Activated B cell treated with CpG ODN at 0.5 μM for 24 hours (primary cell): ENCODE measurements around the gene PRODH2. TPM values are rescaled to one million over a fixed set of nuclear protein-coding genes. Genes with fewer than 3 reads are reported as not detected.

Experiments used
- ATAC-seq: fragments of 200-7000 bp; cut with Tn5 transposase; one replicate; pipeline ENCODE4 v1.10.0; 2021; ENCODE audit warnings: low read depth, mild to moderate bottlenecking, moderate library complexity
- CTCF ChIA-PET: fragments of 350-600 bp; sonication (Branson Sonifier 250); formaldehyde crosslinking; loops from one replicate; lab custom pipeline; 2021; ENCODE audit warnings: antibody characterized with exemption; lab: Charles Lee
- POLR2A ChIA-PET: fragments of 350-600 bp; sonication (Branson Sonifier 250); formaldehyde crosslinking; loops from one replicate; lab custom pipeline; 2021; ENCODE audit warnings: antibody characterized with exemption; lab: Charles Lee
- DNase-seq: peaks from one replicate; pipeline ENCODE4 v3.0.0; 2022
- H3K27ac Mint-ChIP-seq: one replicate; pipeline ENCODE4 v1.8.0; 2020; ENCODE audit warnings: mixed read lengths
- H3K27me3 Mint-ChIP-seq: one replicate; pipeline ENCODE4 v1.8.0; 2021; ENCODE audit warnings: mixed read lengths
- H3K36me3 Mint-ChIP-seq: one replicate; pipeline ENCODE4 v1.8.0; 2021; ENCODE audit warnings: low read depth, mixed read lengths
- H3K4me1 Mint-ChIP-seq: one replicate; pipeline ENCODE4 v1.8.0; 2021; ENCODE audit warnings: mixed read lengths
- H3K4me3 Mint-ChIP-seq: one replicate; pipeline ENCODE4 v1.8.0; 2020; ENCODE audit warnings: mild to moderate bottlenecking, mixed read lengths
- H3K9me3 Mint-ChIP-seq: one replicate; pipeline ENCODE4 v1.8.0; 2020; ENCODE audit warnings: mixed read lengths
- intact Hi-C: fragments of 100-400 bp; cut with micrococcal nuclease; formaldehyde crosslinking; loops from one replicate; pipeline ENCODE4 v1.15.1; 2024
- total RNA-seq: library from RNA; stranded (reverse); gene quantifications from 2 replicates; pipeline ENCODE4 v1.2.3, GENCODE V29; 2022
- TF ChIP-seq, protein P1 (sequence below): fragments of 200-600 bp; IDR thresholded peaks from one replicate; pipeline ENCODE4 v1.8.0; 2022; ENCODE audit warnings: antibody characterized with exemption, mild to moderate bottlenecking

Gene PRODH2
- total RNA-seq, 1 donor from 2014 or later, result not detected

DNA sequence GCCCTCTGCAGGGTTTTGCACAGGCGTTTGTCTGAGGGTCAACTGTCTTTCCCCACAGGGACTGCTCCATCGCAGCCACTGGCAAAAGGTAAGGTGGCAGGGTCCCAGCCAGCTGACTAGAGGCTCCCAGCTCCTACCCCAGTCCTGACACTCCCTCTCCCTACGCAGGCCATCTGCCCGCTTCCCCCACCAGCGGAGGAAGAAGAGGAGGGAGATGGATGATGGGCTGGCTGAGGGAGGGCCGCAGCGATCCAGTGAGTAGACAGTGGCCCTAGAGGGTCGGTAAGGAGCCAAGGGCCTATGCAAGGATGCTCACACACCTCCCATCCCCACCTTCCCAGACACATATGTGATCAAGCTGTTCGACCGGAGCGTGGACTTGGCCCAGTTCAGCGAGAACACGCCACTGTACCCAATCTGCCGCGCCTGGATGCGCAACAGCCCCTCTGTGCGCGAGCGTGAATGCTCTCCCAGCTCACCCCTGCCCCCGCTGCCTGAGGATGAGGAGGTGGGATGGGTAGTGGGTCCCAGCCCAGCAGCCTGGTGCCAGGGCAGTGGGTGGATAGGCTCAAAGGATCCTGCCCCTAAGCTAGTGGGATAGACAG is 59.8 kb downstream of the PRODH2 start:
- no peak overlapping the region for H3K27ac Mint-ChIP-seq
- H3K27me3 Mint-ChIP-seq, result peaks cover 15% of the 10 kb centered on the region
- H3K36me3 Mint-ChIP-seq, result peaks cover 34% of the 10 kb centered on the region
- ATAC-seq, result no peak
- DNase-seq, result no peak
- CTCF ChIA-PET, result no interaction called here
- no peak overlapping the region for H3K4me3 Mint-ChIP-seq
- POLR2A ChIA-PET, result interaction anchor here (1.0 kb wide), 1 partner anchor 152 kb away, joined by 6 read pairs; no protein-coding TSS in a partner anchor
- TF ChIP-seq, protein P1, sequence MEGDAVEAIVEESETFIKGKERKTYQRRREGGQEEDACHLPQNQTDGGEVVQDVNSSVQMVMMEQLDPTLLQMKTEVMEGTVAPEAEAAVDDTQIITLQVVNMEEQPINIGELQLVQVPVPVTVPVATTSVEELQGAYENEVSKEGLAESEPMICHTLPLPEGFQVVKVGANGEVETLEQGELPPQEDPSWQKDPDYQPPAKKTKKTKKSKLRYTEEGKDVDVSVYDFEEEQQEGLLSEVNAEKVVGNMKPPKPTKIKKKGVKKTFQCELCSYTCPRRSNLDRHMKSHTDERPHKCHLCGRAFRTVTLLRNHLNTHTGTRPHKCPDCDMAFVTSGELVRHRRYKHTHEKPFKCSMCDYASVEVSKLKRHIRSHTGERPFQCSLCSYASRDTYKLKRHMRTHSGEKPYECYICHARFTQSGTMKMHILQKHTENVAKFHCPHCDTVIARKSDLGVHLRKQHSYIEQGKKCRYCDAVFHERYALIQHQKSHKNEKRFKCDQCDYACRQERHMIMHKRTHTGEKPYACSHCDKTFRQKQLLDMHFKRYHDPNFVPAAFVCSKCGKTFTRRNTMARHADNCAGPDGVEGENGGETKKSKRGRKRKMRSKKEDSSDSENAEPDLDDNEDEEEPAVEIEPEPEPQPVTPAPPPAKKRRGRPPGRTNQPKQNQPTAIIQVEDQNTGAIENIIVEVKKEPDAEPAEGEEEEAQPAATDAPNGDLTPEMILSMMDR, result no peak
- no peaks in the 10 kb centered on the region for H3K9me3 Mint-ChIP-seq
- intact Hi-C loops, result no loop called here
- H3K4me1 Mint-ChIP-seq, result peaks cover 39% of the 10 kb centered on the region

DNA sequence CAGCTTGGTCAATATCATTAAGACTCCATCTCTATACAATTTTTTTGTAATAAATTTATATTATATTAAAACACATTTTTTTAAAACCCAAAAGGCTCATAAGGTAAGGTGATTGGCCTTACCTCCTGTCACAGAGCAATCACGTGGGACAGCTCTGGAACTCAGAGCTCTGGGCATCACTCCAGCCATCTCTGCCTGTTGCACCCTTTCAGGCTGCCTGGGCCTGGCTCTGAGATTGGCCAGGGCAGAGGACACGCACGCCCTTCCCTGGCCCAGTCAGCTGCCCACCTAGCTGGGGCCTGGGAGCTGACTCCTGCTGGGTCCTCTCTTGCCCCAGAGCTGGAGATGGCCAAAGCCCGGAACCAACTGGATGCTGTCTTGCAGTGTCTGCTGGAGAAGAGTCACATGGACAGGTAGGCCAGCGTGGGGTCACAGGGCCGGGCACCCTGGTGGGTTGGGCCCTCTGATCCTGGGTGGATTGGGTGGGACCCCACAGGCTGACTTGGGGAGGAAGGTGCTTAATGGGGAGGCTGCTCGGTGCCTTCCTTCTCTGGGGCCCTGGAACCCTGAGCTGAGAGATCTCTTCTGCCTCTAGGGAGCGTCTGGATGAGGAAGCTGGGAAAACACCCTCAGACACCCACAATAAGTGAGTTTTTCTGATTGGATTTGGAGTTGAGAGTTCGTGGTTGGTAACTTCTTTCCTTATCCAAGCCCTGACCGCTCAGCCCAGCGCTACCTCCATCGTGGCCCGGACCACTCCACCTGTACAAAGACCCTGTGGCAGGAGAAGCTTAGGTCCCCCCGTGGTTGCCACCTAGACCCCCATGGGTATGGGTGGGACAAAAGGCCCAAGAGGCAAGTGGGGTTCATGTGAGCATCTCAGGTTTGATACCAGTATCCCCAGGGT is 60.6 kb downstream of the PRODH2 start:
- H3K4me3 Mint-ChIP-seq, result no peak overlapping the region
- H3K27ac Mint-ChIP-seq, result no peak overlapping the region
- TF ChIP-seq, protein P1, result no peak
- ChIA-PET CTCF (no interaction called here), POLR2A (interaction anchor here (0.6 to 1.1 kb wide), 3 partner anchors 10 to 152 kb away, joined by 3 to 6 read pairs (median 6); partner anchors contain the start of genes IGFLR1 and NFKBID)
- H3K4me1 Mint-ChIP-seq, result peaks cover 35% of the 10 kb centered on the region
- ATAC-seq (no peak), DNase-seq (no peak)
- peaks cover 12% of the 10 kb centered on the region for H3K27me3 Mint-ChIP-seq
- intact Hi-C loops, result no loop called here
- no peaks in the 10 kb centered on the region for H3K9me3 Mint-ChIP-seq
- H3K36me3 Mint-ChIP-seq, result peaks cover 32% of the 10 kb centered on the region

DNA sequence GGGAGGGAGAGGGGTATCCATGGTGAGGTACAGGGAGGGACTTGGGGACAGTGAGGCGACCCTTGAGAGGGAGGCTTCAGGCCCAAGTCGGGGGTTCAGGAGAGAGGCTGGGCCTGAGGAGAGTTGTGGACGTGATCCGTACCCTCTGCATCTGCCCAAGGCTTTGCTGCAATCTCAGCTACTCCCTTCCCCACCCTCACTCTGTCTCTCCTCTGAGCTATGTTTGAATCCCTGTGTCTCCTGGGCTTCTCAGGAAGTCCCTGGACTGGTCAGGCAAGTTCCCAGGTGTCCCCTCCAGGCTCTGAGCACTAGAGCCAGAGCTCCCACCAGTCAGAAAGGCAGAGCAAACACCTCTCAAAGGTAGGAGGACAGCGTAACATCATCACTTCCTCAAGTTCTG is 62.5 kb downstream of the PRODH2 start:
- TF ChIP-seq, protein P1, result no peak
- ChIA-PET POLR2A (interaction anchor here (0.6 to 2.5 kb wide), 3 partner anchors 7 to 48 kb away, joined by 3 to 9 read pairs (median 6); no protein-coding TSS in a partner anchor), CTCF (no interaction called here)
- no peaks in the 10 kb centered on the region for H3K9me3 Mint-ChIP-seq
- peaks cover 5% of the 10 kb centered on the region for H3K27me3 Mint-ChIP-seq
- peaks cover 38% of the 10 kb centered on the region for H3K36me3 Mint-ChIP-seq
- peaks cover 37% of the 10 kb centered on the region for H3K4me1 Mint-ChIP-seq
- H3K4me3 Mint-ChIP-seq, result no peak overlapping the region
- intact Hi-C loops, result no loop called here
- DNase-seq (no peak), ATAC-seq (no peak)
- no peak overlapping the region for H3K27ac Mint-ChIP-seq

Other genes with a start within 250 kb of the PRODH2 start
- not detected in 2 replicates for gene ATP4A, start 249.2 kb downstream of the PRODH2 start, total RNA-seq
- gene PMIS2, start 226.7 kb downstream of the PRODH2 start, total RNA-seq, result not detected in 2 replicates
- 31.5 and 36.1 TPM in 2 replicates for gene HAUS5, start 200.1 kb downstream of the PRODH2 start, total RNA-seq
- gene RBM42, start 183.8 kb downstream of the PRODH2 start, total RNA-seq, result 73.6 and 76.1 TPM in 2 replicates
- gene ETV2, start 171.1 kb downstream of the PRODH2 start, total RNA-seq, result 0.32 TPM in 1 of 2 replicates, not detected in the other
- gene COX6B1, start 164.5 kb downstream of the PRODH2 start, total RNA-seq, result 334 and 401 TPM in 2 replicates
- gene UPK1A, start 146.3 kb downstream of the PRODH2 start, total RNA-seq, result not detected in 2 replicates
- 16.4 and 21.4 TPM in 2 replicates for gene ZBTB32, start 108.3 kb downstream of the PRODH2 start, total RNA-seq
- 65.6 and 65.8 TPM in 2 replicates for gene KMT2B, start 94.8 kb downstream of the PRODH2 start, total RNA-seq
- 130 and 133 TPM in 2 replicates for gene IGFLR1, start 70.4 kb downstream of the PRODH2 start, total RNA-seq
- gene U2AF1L4, start 67.4 kb downstream of the PRODH2 start, total RNA-seq, result 41.0 and 46.1 TPM in 2 replicates
- 45.0 and 45.6 TPM in 2 replicates for gene PSENEN, start 67.2 kb downstream of the PRODH2 start, total RNA-seq
- gene LIN37, start 64.3 kb downstream of the PRODH2 start, total RNA-seq, result 12.2 and 14.3 TPM in 2 replicates
- gene HSPB6, start 55.8 kb downstream of the PRODH2 start, total RNA-seq, result not detected in 2 replicates
- gene PROSER3, start 54.7 kb downstream of the PRODH2 start, total RNA-seq, result 43.7 and 60.5 TPM in 2 replicates
- gene ARHGAP33, start 37.3 kb downstream of the PRODH2 start, total RNA-seq, result 9.3 and 15.0 TPM in 2 replicates
- 0.18 TPM in 1 of 2 replicates, not detected in the other for gene NPHS1, start 39.7 kb upstream of the PRODH2 start, total RNA-seq
- not detected in 2 replicates for gene KIRREL2, start 44.1 kb upstream of the PRODH2 start, total RNA-seq
- gene APLP1, start 55.7 kb upstream of the PRODH2 start, total RNA-seq, result not detected in 2 replicates
- 120 and 143 TPM in 2 replicates for gene NFKBID, start 87.7 kb upstream of the PRODH2 start, total RNA-seq
- 2.9 and 3.5 TPM in 2 replicates for gene HCST, start 89.7 kb upstream of the PRODH2 start, total RNA-seq
- 0.83 TPM in 1 of 2 replicates, not detected in the other for gene TYROBP, start 95.5 kb upstream of the PRODH2 start, total RNA-seq
- 1.8 TPM in 2 replicates for gene LRFN3, start 123.5 kb upstream of the PRODH2 start, total RNA-seq
- 20.3 and 21.9 TPM in 2 replicates for gene SDHAF1, start 182.3 kb upstream of the PRODH2 start, total RNA-seq
- 2.1 and 3.7 TPM in 2 replicates for gene SYNE4, start 196.0 kb upstream of the PRODH2 start, total RNA-seq
- gene ALKBH6, start 201.4 kb upstream of the PRODH2 start, total RNA-seq, result 32.7 and 39.7 TPM in 2 replicates
- gene CLIP3, start 220.0 kb upstream of the PRODH2 start, total RNA-seq, result 0.20 and 0.62 TPM in 2 replicates
- 2.3 and 2.4 TPM in 2 replicates for gene THAP8, start 241.4 kb upstream of the PRODH2 start, total RNA-seq
- 2.7 and 3.3 TPM in 2 replicates for gene WDR62, start 242.1 kb upstream of the PRODH2 start, total RNA-seq